Fibroblast of lung (primary cell): ENCODE measurements around the gene CAPN10.

Source experiments
- EZH2 ChIP-seq: IDR thresholded peaks from 2 replicates; pipeline ENCODE4 v1.5.1; 2012; ENCODE audit warnings: low read length, control low read depth, mild to moderate bottlenecking; ENCODE audit errors: missing control alignments
- TF ChIP-seq, protein P1 (sequence below), 2 donors: IDR thresholded peaks in 1 of 2; conservative IDR thresholded peaks in 1 of 2; 1 replicate in 1 of 2; 2 replicates in 1 of 2; pipeline ENCODE4 v1.5.1; 2011 to 2012; ENCODE audit warnings: low read length in 2 of 2, control low read depth in 1 of 2, inconsistent platforms in 1 of 2, low read depth in 1 of 2, mild to moderate bottlenecking in 1 of 2

DNA sequence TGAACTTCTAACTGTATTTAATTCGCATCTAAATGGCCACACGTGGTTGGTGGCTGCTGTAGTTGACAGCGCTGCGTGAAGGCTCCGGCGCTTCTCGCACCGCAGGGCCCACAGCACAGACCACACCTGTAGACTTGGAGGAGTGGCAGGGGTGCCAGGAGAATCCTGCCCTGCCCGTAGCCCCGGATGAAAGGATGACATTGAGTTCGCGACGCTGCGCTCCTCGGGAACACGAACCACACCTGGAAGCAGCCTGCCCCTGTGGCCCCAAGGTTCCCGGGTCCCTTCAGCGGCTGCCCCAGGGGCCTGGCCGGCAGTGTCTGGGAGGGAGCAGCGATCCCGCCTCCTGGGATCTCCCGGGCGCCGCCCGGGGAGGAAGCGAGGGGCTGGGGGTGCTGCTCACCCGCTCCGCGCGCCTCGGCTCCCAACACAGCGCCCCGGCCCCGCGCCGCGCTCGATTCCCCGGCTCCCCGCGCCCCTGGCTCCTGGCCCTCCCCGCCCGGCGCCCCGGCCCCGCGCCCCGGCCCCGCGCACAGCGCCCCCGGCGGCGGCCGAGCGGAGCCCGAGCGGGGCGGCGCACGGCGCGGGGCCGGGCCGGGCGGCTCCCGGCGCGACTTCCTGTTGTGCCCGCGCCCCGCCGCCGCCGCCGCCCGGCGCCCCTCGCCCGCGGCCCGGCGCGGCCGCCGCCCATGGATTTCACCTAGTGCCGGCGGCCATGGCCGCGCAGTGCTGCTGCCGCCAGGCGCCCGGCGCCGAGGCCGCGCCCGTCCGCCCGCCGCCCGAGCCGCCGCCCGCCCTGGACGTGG is 18.5 kb upstream of the CAPN10 start, which contains the start of gene RNPEPL1:
- TF ChIP-seq, protein P1, sequence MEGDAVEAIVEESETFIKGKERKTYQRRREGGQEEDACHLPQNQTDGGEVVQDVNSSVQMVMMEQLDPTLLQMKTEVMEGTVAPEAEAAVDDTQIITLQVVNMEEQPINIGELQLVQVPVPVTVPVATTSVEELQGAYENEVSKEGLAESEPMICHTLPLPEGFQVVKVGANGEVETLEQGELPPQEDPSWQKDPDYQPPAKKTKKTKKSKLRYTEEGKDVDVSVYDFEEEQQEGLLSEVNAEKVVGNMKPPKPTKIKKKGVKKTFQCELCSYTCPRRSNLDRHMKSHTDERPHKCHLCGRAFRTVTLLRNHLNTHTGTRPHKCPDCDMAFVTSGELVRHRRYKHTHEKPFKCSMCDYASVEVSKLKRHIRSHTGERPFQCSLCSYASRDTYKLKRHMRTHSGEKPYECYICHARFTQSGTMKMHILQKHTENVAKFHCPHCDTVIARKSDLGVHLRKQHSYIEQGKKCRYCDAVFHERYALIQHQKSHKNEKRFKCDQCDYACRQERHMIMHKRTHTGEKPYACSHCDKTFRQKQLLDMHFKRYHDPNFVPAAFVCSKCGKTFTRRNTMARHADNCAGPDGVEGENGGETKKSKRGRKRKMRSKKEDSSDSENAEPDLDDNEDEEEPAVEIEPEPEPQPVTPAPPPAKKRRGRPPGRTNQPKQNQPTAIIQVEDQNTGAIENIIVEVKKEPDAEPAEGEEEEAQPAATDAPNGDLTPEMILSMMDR (conservative IDR thresholded peaks at IDR 0.05 in 1 of 2, IDR thresholded peaks at IDR 0.05 in 1 of 2; ENCODE audit: low read depth in 1 of 2, low read length in 2 of 2), result no peak
- TF ChIP-seq EZH2, result no peak
